CD4-positive, alpha-beta T cell treated with Interleukin-2 at 100 ng/mL for 4 hours (primary cell): ENCODE results near the gene GRIN2C.

Experiments
- DNase-seq: peaks from one replicate; pipeline ENCODE4 v3.0.0-alpha.2; 2020; ENCODE audit warnings: low spot score

Gene GRIN2C

DNA sequence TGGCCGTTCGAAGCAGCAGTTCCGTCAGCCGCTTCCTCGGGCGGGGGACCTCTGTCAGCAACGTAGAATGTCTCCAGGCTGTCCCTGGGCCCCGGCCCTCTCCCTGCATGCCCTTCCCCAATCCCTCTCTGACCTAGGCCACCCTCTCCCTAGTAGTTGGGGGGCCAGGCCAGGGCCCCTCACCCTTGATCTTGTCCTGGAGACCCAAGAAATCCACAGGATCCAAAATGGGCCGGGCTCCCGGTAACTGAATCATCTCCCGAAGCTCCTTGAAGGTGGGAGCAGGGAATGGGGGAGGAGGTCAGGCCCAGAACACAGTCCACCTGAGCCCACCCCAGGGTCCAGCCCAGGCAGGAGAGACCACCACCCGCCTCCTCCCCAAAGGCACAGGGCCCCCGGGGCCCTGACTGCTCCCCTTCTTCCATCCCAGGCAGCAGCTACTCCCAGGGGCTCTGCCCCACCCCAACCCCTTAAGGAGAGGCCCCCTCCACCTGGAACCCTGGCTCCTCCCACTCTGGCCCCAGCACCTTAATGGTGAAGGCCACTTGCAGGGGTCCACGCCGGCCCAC is 4.7 kb upstream of the GRIN2C start:
- DNase-seq, result no peak

GRCh38 chr17:74863420-74864296 is 4.0 kb upstream of the GRIN2C start:
- no peak for DNase-seq

- no peak for DNase-seq
Observed at GRCh38 chr17:74862919-74863318, 3.2 kb upstream of the GRIN2C start.

GRCh38 chr17:74862108-74862901 is 2.6 kb upstream of the GRIN2C start:
- DNase-seq, result peak; percentile 72

- no peak for DNase-seq
Observed at GRCh38 chr17:74861662-74862107, 2.0 kb upstream of the GRIN2C start.

DNA sequence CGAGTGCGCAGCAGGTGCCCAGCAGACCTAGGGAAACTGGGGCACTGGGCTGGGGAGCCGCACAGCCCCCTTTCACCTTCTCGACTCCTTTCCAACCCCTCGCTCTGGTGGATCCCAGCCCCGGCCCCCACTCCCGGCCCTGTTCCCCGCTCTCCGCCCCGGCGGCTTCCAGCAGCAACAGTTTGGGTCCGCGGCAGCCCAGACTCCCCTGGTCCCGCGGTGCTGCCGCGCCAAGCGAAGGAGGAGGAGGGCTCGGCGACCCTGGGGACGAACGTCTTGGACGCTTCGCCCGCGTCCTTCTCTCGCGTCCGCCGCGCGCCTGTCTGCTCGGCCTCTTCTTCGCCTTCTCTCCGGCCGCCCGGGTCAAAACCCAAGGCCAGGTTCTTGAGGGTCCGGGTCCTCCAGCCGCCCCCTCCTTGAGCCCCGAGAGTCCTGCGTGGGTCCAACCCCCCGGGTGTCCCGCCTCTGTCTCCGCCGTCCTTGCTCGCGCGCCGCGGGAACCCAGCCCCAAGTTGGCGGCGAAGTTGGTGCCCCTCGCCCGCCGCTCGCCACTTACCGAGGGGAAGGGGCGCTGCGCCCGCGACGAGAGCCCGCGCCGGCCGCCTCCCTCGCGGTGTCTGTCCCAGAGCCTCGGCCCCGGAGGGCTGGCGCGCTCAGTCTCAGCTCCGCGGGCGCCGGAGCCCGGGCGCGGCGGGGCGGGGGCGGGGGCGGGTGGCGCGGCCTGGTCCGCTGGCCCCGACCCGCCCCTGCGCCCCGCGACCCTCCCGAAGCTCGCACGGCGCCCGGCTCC is 1.4 kb upstream of the GRIN2C start:
- no peak for DNase-seq

GRCh38 chr17:74860229-74860871 is 665 bp upstream of the GRIN2C start:
- DNase-seq, result no peak

DNA sequence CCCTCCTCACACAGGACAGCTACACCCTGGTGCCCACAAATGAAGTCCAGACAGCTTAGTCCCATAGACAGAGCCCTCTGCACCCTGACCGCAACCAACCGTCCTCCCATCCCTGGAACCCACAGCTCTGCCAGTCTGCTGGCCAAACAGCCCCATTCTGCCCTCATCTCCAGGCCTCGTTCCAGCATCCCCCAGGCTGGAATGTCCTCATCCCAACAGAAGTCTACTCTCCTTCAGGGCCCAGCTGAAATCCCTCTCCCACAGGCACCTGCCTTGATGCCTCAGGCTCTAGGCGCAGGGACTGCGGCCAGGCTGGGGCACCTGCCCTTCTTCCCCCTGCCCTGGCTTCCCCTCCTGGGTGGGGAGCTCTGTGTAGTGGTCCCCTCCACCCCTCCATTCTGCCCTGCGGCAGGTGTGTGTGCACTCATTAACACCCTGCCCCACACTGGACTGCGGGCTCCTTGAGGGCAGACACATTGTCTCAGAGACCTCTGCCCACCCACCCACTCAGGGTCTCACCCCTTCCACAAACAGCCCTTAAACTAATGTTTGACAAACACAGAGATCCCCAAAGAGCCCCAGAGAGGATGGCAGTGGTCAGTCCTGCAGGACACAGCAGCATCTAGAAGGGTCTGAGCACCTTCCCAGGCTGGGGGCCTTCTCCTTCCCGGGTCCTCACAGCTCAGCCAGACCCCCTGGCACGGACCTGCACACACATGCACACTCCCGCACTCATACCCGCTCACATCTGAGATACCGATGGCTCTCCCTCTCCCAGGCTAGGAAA is 820 bp downstream of the GRIN2C start:
- no peak for DNase-seq

- DNase-seq, result no peak
Observed at GRCh38 chr17:74857191-74857590, 2.5 kb downstream of the GRIN2C start.

- DNase-seq, result no peak
Observed at GRCh38 chr17:74856112-74856511, 3.6 kb downstream of the GRIN2C start.

DNA sequence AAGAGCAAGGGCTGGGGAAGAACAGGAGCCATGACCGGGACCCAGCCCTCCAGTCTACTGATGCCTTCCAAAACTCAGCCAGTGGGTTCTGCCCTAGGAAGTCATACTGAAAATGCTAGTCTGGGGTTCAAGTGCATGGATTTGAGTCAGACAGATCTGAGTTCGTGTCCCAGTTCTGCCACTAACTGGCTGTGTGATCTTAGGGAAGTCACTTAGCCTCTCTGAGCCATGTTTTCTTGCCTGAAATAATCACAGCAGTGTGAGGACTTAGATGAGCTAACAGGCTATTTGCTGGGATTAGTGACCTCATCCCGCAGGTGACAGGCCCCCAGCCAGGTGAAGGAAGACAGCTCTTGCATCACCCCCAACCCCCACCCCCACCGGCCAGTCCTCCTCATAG is 4.4 kb downstream of the GRIN2C start:
- no peak for DNase-seq

DNA sequence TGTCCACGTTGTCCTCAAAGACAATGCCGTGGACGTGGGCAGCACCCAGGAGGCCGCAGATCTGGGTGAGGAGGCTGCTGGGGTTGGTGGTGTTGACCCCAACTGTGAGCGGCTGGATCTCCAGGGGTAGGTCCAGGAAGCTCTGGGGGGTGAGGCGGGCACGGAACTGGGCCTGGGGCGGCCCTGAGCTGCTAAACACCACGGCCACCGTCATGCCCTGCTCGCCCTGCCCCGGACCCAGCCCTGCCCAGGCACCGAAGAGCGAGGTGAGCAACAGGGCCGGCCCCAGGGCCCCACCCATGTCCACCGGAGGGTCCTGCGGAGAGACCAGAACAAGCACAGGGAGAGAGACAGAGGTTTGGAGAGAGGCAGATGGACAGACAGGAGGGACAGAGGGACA is 4.9 kb downstream of the GRIN2C start:
- DNase-seq, result no peak

DNA sequence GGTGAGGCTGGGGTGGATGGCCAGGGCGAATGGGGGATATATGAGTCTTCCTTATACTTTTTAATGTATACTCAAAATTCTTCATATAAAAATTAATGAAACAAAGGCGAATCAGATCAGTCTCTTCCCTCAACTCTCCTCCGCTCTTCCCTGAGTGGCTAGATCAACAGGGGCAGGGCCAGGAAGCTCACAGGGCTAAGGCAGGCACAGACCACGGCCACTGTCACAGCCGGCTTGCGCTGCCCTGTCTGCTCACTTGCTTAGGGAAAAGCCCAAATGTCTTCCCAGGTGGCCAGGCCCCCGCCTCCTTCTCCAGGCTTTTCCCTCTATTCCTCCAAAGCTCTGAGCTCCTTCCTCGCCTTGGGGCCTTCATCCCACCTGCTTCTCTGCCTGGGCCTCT is 6.0 kb downstream of the GRIN2C start:
- DNase-seq, result no peak

DNA sequence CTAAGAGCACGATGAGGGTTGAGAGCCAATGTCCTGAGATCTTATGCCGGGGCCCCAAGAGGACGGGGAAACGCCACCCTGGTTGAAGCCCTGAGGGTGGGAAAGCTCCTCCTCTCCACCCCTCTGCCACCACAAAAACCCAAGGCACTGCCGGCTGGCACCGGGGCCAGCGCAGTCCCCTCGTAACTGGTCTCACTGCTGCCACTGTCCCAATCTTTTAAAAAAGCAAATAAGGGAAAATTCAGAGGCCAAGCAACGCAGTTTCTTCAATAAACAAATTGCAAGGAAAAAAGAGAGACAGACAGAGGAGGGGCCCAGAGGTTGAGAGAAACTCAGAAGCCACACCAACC is 6.7 kb downstream of the GRIN2C start:
- DNase-seq, result no peak

GRCh38 chr17:74852237-74853047 is 7.2 kb downstream of the GRIN2C start:
- peak; percentile 46 for DNase-seq

DNA sequence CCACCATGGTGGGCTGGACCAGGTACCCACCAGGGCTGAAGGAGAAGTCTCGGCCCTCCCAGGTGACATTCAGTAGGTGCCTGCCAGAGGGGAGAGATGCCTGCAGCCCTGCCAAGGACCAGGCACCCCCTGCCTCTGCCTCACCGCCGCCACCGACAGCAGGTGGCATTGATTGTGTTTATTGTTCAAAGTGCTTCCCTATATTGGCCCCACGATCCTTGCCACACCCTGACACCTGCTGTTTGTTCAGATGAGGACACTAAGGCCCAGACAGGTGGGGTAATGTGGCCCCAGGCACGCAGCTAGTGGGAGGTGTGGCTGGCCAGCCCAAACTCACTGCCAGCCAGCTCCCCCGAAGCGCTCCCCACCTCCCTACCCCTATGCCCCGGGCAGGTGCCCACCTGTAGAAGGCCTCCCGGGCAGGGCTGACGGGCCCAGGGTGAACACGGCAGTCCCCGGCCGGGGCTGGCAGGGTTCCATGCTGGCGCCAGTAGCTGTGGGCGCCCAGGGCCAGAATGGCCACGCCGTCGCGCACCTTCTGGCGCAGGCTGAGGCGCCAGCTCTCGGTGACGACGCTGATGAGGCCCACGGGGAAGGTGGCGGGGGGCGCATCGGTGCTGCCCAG is 8.0 kb downstream of the GRIN2C start:
- no peak for DNase-seq

- no peak for DNase-seq
Observed at GRCh38 chr17:74850914-74851313, 8.8 kb downstream of the GRIN2C start.

GRCh38 chr17:74850310-74850709 is 9.4 kb downstream of the GRIN2C start:
- no peak for DNase-seq

DNA sequence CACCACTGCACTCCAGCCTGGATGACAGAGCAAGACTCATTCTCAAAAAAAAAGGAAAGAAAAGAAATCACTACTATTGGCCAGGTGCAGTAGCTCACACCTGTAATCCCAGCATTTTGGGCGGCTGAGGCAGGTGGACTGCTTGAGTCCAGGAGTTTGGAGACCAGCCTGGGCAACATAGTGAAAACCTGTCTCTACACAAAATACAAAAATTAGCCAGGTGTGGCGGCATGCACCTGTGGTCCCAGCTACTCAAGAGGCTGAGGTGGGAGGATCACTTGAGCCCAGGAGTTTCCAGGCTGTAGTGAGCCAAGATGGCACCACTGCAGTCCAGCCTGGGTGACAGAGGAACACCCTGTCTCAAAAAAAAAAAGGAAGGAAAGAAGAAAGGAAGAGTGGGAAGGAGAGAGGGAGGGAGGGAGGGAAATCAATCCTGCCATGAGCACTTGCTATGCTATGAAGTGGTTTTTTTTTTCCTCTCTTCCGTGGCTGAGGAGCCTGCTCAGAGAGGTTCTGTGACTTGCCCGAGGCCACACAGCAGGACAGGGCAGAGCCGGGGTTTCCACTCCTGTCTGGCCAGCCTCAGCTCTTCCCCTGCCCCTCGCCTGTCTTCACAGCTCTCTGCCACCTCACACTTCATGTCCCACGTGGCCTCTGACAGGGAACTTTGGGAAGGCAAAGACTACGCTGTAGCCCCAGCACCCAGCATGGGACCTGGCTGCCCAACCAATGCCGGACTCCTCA is 10.9 kb downstream of the GRIN2C start:
- no peak for DNase-seq
